ENCODE results near the gene DDX41.

DDX41 gene

DNA sequence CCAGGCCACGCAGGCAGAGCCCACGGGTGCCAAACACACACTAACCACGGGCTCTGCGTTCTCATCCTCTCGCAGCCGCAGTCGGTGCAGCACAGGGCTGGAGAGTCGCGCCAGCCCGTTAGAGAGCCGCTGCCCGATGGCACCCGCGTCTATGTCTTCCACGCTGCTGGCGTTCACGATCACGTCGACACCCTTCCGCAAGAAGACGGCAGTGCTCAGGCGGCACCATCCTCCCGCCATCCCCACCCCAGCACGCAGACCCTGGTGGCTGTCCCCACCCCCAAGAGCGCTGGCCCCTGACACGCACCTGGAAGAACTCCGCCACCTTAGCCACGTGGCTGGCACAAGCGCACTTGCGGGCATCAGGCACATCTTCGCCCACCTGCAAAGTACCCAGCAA, 49.3 kb downstream of the DDX41 start:
- no peak for DNase-seq

- DNase-seq: no peak
Observed at GRCh38 chr5:177466861-177467260, 49.9 kb downstream of the DDX41 start.

GRCh38 chr5:177465044-177465443, 51.7 kb downstream of the DDX41 start:
- DNase-seq: no peak

- DNase-seq: no peak
Observed at GRCh38 chr5:177462021-177462670, 54.6 kb downstream of the DDX41 start.
